Psoas muscle (tissue), 8 donors: Measurements from ENCODE around the gene GPR101. TPM values are rescaled to one million over a fixed set of nuclear protein-coding genes. Genes with fewer than 3 reads are reported as not detected.

Experiments
- ATAC-seq, 4 donors: fragments of 200-7000 bp; cut with Tn5 transposase; one replicate each; pipeline ENCODE4 v1.9.1; 2020; ENCODE audit warnings: moderate library complexity in 3 of 4, mild to moderate bottlenecking in 2 of 4
- DNase-seq, 2 donors: peaks; one replicate each; pipeline ENCODE4 v3.0.0-alpha.2; 2020
- H3K27ac ChIP-seq: fragments of 200-600 bp; one replicate; pipeline ENCODE4 v1.8.0; 2022
- H3K27me3 ChIP-seq, 3 donors: fragments of 200-600 bp in 1 of 3; one replicate each; pipeline versions ENCODE4 v1.6.1 to v1.8.0; 2013 to 2022; ENCODE audit warnings: low read length in 2 of 3, mild to moderate bottlenecking in 2 of 3, moderate library complexity in 1 of 3; ENCODE audit not compliant: insufficient read depth in 3 of 3
- H3K36me3 ChIP-seq, 2 donors: fragments of 200-600 bp in 1 of 2; one replicate each; pipeline versions ENCODE4 v1.6.1 to v1.8.0; 2013 to 2022; ENCODE audit warnings: low read depth in 1 of 2, mild to moderate bottlenecking in 1 of 2, moderate library complexity in 1 of 2; ENCODE audit not compliant: insufficient read depth in 1 of 2
- H3K4me1 ChIP-seq: fragments of 200-600 bp; one replicate; pipeline ENCODE4 v1.8.0; 2022
- H3K4me3 ChIP-seq: fragments of 200-600 bp; one replicate; pipeline ENCODE4 v1.8.0; 2022; ENCODE audit warnings: mild to moderate bottlenecking
- H3K9me3 ChIP-seq: fragments of 200-600 bp; one replicate; pipeline ENCODE4 v1.8.0; 2022
- WGBS, 3 donors: extraction: QIAGEN DNeasy Blood & Tissue Kit; methylation state at CpG; one replicate each; pipeline versions ENCODE4 v1.1.6 to v1.1.7; 2013; 5-methylcytosine and 5-hydroxymethylcytosine counted together
- intact Hi-C, 2 donors: fragments of 100-400 bp; cut with DNase I; formaldehyde crosslinking; loops; one replicate each; pipeline versions ENCODE4 v1.11.0 to v1.14.2; 2022
- polyA plus RNA-seq, 3 donors: library from polyadenylated mRNA; stranded (reverse); fragments of 200-250 nt; gene quantifications; one replicate each; pipeline ENCODE4 v1.2.3, GENCODE V29; 2013
- total RNA-seq, 4 donors: library from RNA; stranded (reverse); fragmentation: NEBNext Ultra II Directional in 2 of 4; extraction: Animal tissue kit (Norgen Biotek cat#: 25700) in 2 of 4; gene quantifications; one replicate each; pipeline versions ENCODE4 v1.2.1 to v1.2.4, GENCODE V29; 2021 to 2023
- TF ChIP-seq, protein P1 (sequence below): fragments of 200-600 bp; IDR thresholded peaks from one replicate; pipeline ENCODE4 v1.8.0; 2022; ENCODE audit warnings: antibody characterized with exemption
- donor health status: healthy with polysubstance abuse.
- donor health status: DM: no; HTN: no; CAD: no; lungs with moderate emphysema.
- donor health status: Bipolar disorder and iron deficiency.
- donor health status: healthy.
- donor health status: DM: yes; HTN: yes; CAD: no.
- donor health status: DM: no; HTN: no; CAD: no.
- donor health status: DM: no; HTN: no; CAD: no.
- donor health status: DM: yes; HTN: yes; CAD: no.

The GPR101 gene
- total and polyA plus RNA-seq, 7 donors = not detected

DNA sequence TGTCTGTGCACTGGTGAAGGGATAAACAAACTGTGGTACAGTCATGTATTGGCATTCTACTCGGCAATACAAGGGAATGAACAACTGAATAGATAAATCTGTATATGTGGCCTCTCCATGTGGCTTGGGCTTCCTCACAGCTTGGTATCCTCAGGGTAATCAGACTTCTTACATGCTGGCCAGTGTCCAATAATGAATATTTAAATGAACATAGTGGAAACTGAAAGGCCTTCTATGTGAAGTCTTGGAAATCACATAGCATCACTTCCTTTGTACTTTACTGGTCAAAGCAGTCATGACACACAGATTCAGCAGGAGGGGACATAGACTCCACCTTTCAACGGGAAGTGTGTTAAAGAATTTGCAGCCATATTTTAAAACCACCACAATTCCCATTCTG, 33.4 kb upstream of the GPR101 start:
- 64 to 85% (median 75%) methylated on average over 2 of the region's 2 CpGs for WGBS, 3 donors
- no peak for DNase-seq

DNA sequence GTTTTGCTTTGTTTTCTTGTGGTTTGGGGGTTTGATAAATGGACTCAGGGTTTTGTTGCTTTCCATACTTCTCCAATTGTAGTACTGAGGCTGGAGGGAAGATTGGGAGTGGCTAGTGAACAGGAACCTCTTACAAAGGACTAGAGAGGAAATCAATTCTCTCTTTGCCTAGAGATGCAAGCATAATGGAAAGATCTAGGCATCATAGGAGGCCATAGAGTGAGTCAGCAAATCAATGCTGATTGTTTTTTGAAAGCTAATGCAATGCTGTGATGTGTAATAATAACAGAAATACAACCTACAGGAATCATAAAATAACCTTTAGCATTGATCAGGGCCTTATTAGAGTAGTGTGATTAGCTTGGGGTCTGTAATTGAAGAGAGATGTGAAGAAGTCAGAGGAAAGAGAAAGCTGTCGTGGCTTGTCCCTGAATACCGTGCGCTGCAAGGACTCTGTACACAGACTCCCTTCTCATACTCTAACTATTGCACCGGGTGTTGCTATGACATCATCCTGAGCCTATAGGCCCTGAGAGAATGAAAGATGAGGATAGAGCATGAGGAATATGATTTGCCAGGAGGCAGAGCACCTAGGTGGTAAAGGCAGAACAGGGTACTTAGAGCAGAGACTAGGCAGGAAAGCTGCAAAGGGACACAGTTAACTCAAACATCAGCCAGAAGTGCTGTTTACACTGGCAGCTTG, 29.3 kb upstream of the GPR101 start:
- Histone ChIP-seq H3K27me3 (peaks cover 0 to 12% (median 0%) of the 10 kb centered on the region in 3 donors), H3K27ac (no peak overlapping the region), H3K36me3 (no peaks in the 10 kb centered on the region), H3K4me3 (no peak overlapping the region), H3K4me1 (no peaks in the 10 kb centered on the region), H3K9me3 (no peaks in the 10 kb centered on the region)
- TF ChIP-seq, protein P1, sequence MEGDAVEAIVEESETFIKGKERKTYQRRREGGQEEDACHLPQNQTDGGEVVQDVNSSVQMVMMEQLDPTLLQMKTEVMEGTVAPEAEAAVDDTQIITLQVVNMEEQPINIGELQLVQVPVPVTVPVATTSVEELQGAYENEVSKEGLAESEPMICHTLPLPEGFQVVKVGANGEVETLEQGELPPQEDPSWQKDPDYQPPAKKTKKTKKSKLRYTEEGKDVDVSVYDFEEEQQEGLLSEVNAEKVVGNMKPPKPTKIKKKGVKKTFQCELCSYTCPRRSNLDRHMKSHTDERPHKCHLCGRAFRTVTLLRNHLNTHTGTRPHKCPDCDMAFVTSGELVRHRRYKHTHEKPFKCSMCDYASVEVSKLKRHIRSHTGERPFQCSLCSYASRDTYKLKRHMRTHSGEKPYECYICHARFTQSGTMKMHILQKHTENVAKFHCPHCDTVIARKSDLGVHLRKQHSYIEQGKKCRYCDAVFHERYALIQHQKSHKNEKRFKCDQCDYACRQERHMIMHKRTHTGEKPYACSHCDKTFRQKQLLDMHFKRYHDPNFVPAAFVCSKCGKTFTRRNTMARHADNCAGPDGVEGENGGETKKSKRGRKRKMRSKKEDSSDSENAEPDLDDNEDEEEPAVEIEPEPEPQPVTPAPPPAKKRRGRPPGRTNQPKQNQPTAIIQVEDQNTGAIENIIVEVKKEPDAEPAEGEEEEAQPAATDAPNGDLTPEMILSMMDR = no peak
- no peak for DNase-seq
- intact Hi-C loops = no loop called here
- WGBS, 3 donors = 62 to 70% (median 65%) methylated on average over 4 of the region's 4 CpGs
- no peak for ATAC-seq

More for the DNA sequence above, 33.4 kb upstream of the GPR101 start:
- TF ChIP-seq, protein P1 = no peak
- ATAC-seq = no peak
- Histone ChIP-seq H3K27me3 (peaks cover 0 to 12% (median 0%) of the 10 kb centered on the region in 3 donors), H3K27ac (no peak overlapping the region), H3K4me3 (no peak overlapping the region), H3K4me1 (no peaks in the 10 kb centered on the region), H3K36me3 (no peaks in the 10 kb centered on the region), H3K9me3 (no peaks in the 10 kb centered on the region)
- intact Hi-C loops = no loop called here

DNA sequence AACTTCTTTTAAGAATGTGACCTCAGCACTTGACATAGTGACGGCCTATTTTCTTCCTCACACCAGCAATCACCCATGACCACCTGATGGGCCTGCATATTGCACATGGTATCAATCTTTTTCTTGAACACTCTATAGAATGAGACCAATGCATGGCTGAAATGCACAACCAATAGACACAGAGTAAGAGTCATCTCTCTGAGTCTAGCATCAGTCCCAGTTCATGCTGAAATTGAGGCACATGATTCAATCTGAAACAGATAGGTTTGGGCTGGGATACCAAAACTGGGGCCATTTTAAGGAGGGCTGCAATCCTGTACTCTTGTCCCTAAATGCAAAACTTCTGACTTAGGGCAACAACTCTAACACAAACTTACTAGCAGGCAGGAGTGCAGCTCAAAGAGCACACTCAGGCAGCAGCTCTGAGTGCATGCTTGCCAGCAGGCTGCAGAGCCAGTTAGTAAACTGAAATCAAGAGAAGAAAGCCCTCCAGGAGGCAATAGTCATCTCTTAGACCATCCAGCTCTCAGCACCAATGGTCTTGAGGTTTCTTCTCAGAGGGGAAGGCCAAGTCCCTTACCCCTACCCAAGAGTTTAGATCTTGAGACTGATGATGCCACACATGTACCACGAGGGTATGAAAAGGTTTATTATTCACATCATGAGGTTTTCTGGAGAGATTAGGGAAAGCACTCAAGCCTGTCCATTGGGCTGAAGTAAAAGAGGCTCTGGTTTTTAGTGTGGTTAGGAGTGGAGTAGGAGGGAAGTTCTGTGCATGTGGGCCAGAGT, 24.7 kb upstream of the GPR101 start:
- TF ChIP-seq, protein P1 = no peak
- WGBS, 3 donors = 22 to 36% (median 25%) methylated on average over 2 of the region's 2 CpGs
- H3K27ac ChIP-seq = no peak overlapping the region
- peaks cover 0 to 25% (median 0%) of the 10 kb centered on the region in 3 donors for H3K27me3 ChIP-seq
- no peaks in the 10 kb centered on the region for H3K36me3 ChIP-seq
- intact Hi-C loops = no loop called here
- no peaks in the 10 kb centered on the region for H3K9me3 ChIP-seq
- ATAC-seq = no peak
- no peak for DNase-seq
- no peaks in the 10 kb centered on the region for H3K4me1 ChIP-seq
- H3K4me3 ChIP-seq = no peak overlapping the region

DNA sequence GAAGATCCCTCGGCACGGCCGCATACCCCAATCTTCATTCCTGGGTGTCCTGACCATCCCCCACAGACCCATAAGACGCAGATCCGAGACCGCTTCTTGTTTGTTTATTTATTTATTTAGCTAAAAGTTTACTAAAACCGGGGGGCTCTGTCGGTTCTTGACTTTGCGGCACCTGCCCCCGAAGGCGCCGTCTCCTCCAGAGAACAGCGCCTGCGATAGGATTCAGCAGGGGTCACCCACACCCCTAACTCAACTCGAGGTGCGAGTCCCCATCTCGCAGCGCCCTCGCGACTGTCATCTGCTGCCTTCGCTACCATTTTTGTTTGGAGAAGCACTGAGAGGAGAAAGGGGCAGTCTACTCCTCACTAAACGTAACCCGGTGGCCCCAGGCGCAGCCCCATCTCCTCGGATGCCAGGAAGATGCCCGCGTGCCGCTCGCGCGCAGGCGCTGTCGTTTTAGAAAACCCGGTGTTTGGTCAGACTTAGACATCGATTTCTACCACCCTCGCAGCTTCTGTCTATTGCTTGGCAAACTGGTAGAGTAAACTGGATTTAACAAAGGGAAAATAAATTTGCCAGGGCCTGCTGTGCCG, 18.9 kb upstream of the GPR101 start:
- Histone ChIP-seq H3K27me3 (peaks cover 0 to 47% (median 2%) of the 10 kb centered on the region in 3 donors), H3K27ac (no peak overlapping the region), H3K9me3 (no peaks in the 10 kb centered on the region), H3K4me3 (peak overlapping the region; percentile 54), H3K4me1 (no peaks in the 10 kb centered on the region), H3K36me3 (no peaks in the 10 kb centered on the region)
- intact Hi-C loops = no loop called here
- DNase-seq (no peak), ATAC-seq (no peak)
- TF ChIP-seq, protein P1 = no peak
- WGBS, 3 donors = 3 to 32% (median 5%) methylated on average over 34 to 37 of the region's 37 CpGs
